Measurements from ENCODE around the gene CNTNAP2.
"Not testable (repeated sequence)": the region's sequence is repeated elsewhere in the genome, so short reads cannot be mapped to it uniquely, and the experiment has no call there.

CNTNAP2 gene

GRCh38 chr7:148447221-148447849 is 2330.7 kb downstream of the CNTNAP2 start:
- DNase-seq (ENCODE audit: low spot score), result no peak

GRCh38 chr7:148451526-148451925 is 2334.9 kb downstream of the CNTNAP2 start:
- DNase-seq (ENCODE audit: low spot score), result not testable (repeated sequence)

GRCh38 chr7:148456351-148456750 is 2339.8 kb downstream of the CNTNAP2 start:
- no peak for DNase-seq (ENCODE audit: low spot score)

- DNase-seq (ENCODE audit: low spot score), result no peak
Observed at GRCh38 chr7:148457310-148457921, 2340.8 kb downstream of the CNTNAP2 start.

- DNase-seq (ENCODE audit: low spot score), result no peak
Observed at GRCh38 chr7:148458263-148458662, 2341.7 kb downstream of the CNTNAP2 start.

- DNase-seq (ENCODE audit: low spot score), result no peak
Observed at GRCh38 chr7:148461392-148462179, 2345.0 kb downstream of the CNTNAP2 start.

GRCh38 chr7:148462774-148463173 is 2346.2 kb downstream of the CNTNAP2 start:
- not testable (repeated sequence) for DNase-seq (ENCODE audit: low spot score)

- DNase-seq (ENCODE audit: low spot score), result no peak
Observed at GRCh38 chr7:148463210-148463609, 2346.6 kb downstream of the CNTNAP2 start.

GRCh38 chr7:148464947-148465346 is 2348.3 kb downstream of the CNTNAP2 start:
- no peak for DNase-seq (ENCODE audit: low spot score)

GRCh38 chr7:148465441-148465840 is 2348.8 kb downstream of the CNTNAP2 start:
- not testable (repeated sequence) for DNase-seq (ENCODE audit: low spot score)

GRCh38 chr7:148466120-148466519 is 2349.5 kb downstream of the CNTNAP2 start:
- DNase-seq (ENCODE audit: low spot score), result no peak

- no peak for DNase-seq (ENCODE audit: low spot score)
Observed at GRCh38 chr7:148468700-148469098, 2352.1 kb downstream of the CNTNAP2 start.

All from NAMALWA (cell line).